Endothelial cell of umbilical vein (primary cell): ENCODE data around the gene TOP3B. TPM values are rescaled to one million over a fixed set of nuclear protein-coding genes. Genes with fewer than 3 reads are reported as not detected.

Experiments
- BruUV-seq: library from RNA; stranded (reverse); fragments of 400-500 nt; replicated peaks from 2 replicates; lab custom pipeline; 2021; lab: Mats Ljungman, UMichigan
- CTCF ChIA-PET: fragments of 300-600, 350-600 bp; sonication (Branson Sonifier 250); formaldehyde crosslinking; loops from one replicate; lab custom pipeline; 2021; ENCODE audit warnings: antibody characterized with exemption, inconsistent platforms; lab: Charles Lee
- POLR2A ChIA-PET: fragments of 300-600, 350-600 bp; sonication (Branson Sonifier 250); formaldehyde crosslinking; loops from one replicate; lab custom pipeline; 2021; ENCODE audit warnings: antibody characterized with exemption, inconsistent platforms; lab: Charles Lee
- DNase-seq: peaks from one replicate; pipeline ENCODE4 v3.0.0-alpha.2; 2011; ENCODE audit warnings: low read depth, low spot score
- FAIRE-seq: peaks from 2 replicates; lab custom pipeline; 2011; peaks lifted over from hg19 to GRCh38; lab: Jason Lieb, UNC
- H2AFZ ChIP-seq: 2 replicates; pipeline ENCODE4 v1.6.0; 2012; ENCODE audit warnings: low read depth, low read length, control low read depth, inconsistent platforms
- H3K27ac ChIP-seq: 2 replicates; pipeline ENCODE4 v1.5.1; 2011; ENCODE audit warnings: low read depth, mild to moderate bottlenecking, control low read depth, low read length, moderate library complexity; ENCODE audit not compliant: insufficient read depth
- H3K27me3 ChIP-seq, 2 experiments: 2 replicates each; pipeline versions ENCODE4 v1.6.0 to v1.6.1; 2011; ENCODE audit warnings: low read length in 2 of 2, mixed read lengths in 1 of 2; ENCODE audit not compliant: control insufficient read depth in 2 of 2, insufficient read depth in 2 of 2
- H3K36me3 ChIP-seq, 2 experiments: 2 replicates in 1 of 2; 3 replicates in 1 of 2; pipeline ENCODE4 v1.5.1; 2011; ENCODE audit warnings: low read length in 2 of 2, mild to moderate bottlenecking in 1 of 2, moderate library complexity in 1 of 2; ENCODE audit not compliant: control insufficient read depth in 2 of 2, insufficient read depth in 2 of 2; ENCODE audit errors: extremely low read depth in 1 of 2
- H3K4me1 ChIP-seq: 3 replicates; pipeline ENCODE4 v1.5.1; 2011; ENCODE audit warnings: mild to moderate bottlenecking, low read length; ENCODE audit not compliant: control insufficient read depth, insufficient read depth; ENCODE audit errors: extremely low read depth
- H3K4me2 ChIP-seq: 2 replicates; pipeline ENCODE4 v1.6.1; 2011; ENCODE audit warnings: low read length, control low read depth, mixed read lengths; ENCODE audit not compliant: insufficient read depth
- H3K4me3 ChIP-seq, 3 experiments: fragments of 200-600 bp in 1 of 3; sonication (generic), shearing (Covaris generic) in 1 of 3; replicated peaks in 1 of 3; 2 replicates each; pipeline ENCODE4 v1.5.1; 2011 to 2016; ENCODE audit warnings: control low read depth in 3 of 3, low read length in 3 of 3, mild to moderate bottlenecking in 2 of 3, inconsistent platforms in 1 of 3, low read depth in 1 of 3, moderate library complexity in 1 of 3; ENCODE audit not compliant: insufficient read depth in 1 of 3
- H3K79me2 ChIP-seq: 2 replicates; pipeline ENCODE4 v1.6.0; 2012; ENCODE audit warnings: low read length, inconsistent platforms; ENCODE audit not compliant: control insufficient read depth, insufficient read depth
- H3K9ac ChIP-seq: replicated peaks from 2 replicates; pipeline ENCODE3; 2011; ENCODE audit warnings: low read length, control low read depth; ENCODE audit not compliant: insufficient read depth; ENCODE audit errors: extremely low read depth
- H3K9me1 ChIP-seq: replicated peaks from 3 replicates; pipeline ENCODE4 v1.6.0; 2011; ENCODE audit warnings: mild to moderate bottlenecking, low read length; ENCODE audit not compliant: control insufficient read depth, insufficient read depth; ENCODE audit errors: extremely low read depth
- H3K9me3 ChIP-seq: replicated peaks from 2 replicates; pipeline ENCODE4 v1.5.1; 2012; ENCODE audit warnings: low read length, inconsistent platforms; ENCODE audit not compliant: control insufficient read depth, insufficient read depth
- H4K20me1 ChIP-seq: replicated peaks from 2 replicates; pipeline ENCODE3; 2011; ENCODE audit warnings: mild to moderate bottlenecking, low read length; ENCODE audit not compliant: control insufficient read depth, insufficient read depth; ENCODE audit errors: extremely low read depth
- EZH2 ChIP-seq: IDR thresholded peaks from 2 replicates; pipeline ENCODE4 v1.6.1; 2012; ENCODE audit warnings: borderline replicate concordance, low read depth, mild to moderate bottlenecking, moderate library complexity, low read length, inconsistent platforms; ENCODE audit not compliant: severe bottlenecking
- FOS ChIP-seq: IDR thresholded peaks from 2 replicates; pipeline ENCODE4 v1.6.1; 2011; ENCODE audit warnings: mild to moderate bottlenecking, low read length, moderate library complexity, borderline replicate concordance; ENCODE audit not compliant: insufficient read depth
- GATA2 ChIP-seq: IDR thresholded peaks from 2 replicates; pipeline ENCODE4 v1.7.0; 2011; ENCODE audit warnings: low read depth, mild to moderate bottlenecking, moderate library complexity, mixed read lengths, low read length; ENCODE audit not compliant: insufficient read length, insufficient read depth
- JUN ChIP-seq: IDR thresholded peaks from 2 replicates; pipeline ENCODE4 v1.6.1; 2011; ENCODE audit warnings: borderline replicate concordance, low read depth; ENCODE audit not compliant: insufficient read length, insufficient read depth
- MYC ChIP-seq: IDR thresholded peaks from one replicate; pipeline ENCODE4 v1.6.1; 2011; ENCODE audit warnings: mild to moderate bottlenecking, low read depth, low read length
- POLR2A ChIP-seq: IDR thresholded peaks from 2 replicates; pipeline ENCODE4 v1.6.1; 2012; ENCODE audit warnings: low read depth, mild to moderate bottlenecking, control low read depth, low read length
- POLR2AphosphoS5 ChIP-seq: IDR thresholded peaks from 2 replicates; pipeline ENCODE4 v1.6.1; 2012; ENCODE audit warnings: low read depth, mild to moderate bottlenecking, control low read depth, low read length, moderate library complexity; ENCODE audit not compliant: insufficient read depth
- dilution Hi-C: fragments of 300-500 bp; cut with MboI; formaldehyde crosslinking; loops from one replicate; pipeline ENCODE4 v1.15.0; 2019; ENCODE audit warnings: low sequenced_read_pairs; ENCODE audit not compliant: extremely low pct_ligation_motif_present
- intact Hi-C: fragments of 100-400 bp; cut with micrococcal nuclease; formaldehyde crosslinking; loops from one replicate; pipeline ENCODE4 v1.10.0; 2022
- polyA plus RNA-seq, 4 experiments: library from polyadenylated mRNA; depleted of rRNA in 3 of 4; stranded (reverse) in 3 of 4; unstranded in 1 of 4; fragments of >200 nt; gene quantifications; 2 replicates each; pipeline versions ENCODE4 v1.2.1 to v1.2.3, GENCODE V29; 2011 to 2012; ENCODE audit warnings: missing spikeins in 1 of 4
- total RNA-seq: library from RNA; stranded (reverse); gene quantifications from 2 replicates; pipeline ENCODE4 v1.2.3, GENCODE V29; 2021
- TF ChIP-seq, protein P1 (sequence below): IDR thresholded peaks from 2 replicates; pipeline ENCODE4 v1.6.1; 2011; ENCODE audit not compliant: insufficient read depth, insufficient read length
- TF ChIP-seq, protein P2 (sequence below), 2 donors: IDR thresholded peaks; 1 replicate in 1 of 2; 2 replicates in 1 of 2; pipeline ENCODE4 v1.5.1; 2011; ENCODE audit warnings: low read length in 2 of 2, mild to moderate bottlenecking in 2 of 2, moderate library complexity in 2 of 2, control low read depth in 1 of 2, inconsistent platforms in 1 of 2, low read depth in 1 of 2; ENCODE audit not compliant: insufficient read depth in 1 of 2; ENCODE audit errors: extremely low read depth in 1 of 2

The TOP3B gene
- total and polyA plus RNA-seq, 2 donors (not counting 3 experiments of a cell fraction or from before 2014, with no cell fraction given), result 25.2 to 56.5 TPM

DNA sequence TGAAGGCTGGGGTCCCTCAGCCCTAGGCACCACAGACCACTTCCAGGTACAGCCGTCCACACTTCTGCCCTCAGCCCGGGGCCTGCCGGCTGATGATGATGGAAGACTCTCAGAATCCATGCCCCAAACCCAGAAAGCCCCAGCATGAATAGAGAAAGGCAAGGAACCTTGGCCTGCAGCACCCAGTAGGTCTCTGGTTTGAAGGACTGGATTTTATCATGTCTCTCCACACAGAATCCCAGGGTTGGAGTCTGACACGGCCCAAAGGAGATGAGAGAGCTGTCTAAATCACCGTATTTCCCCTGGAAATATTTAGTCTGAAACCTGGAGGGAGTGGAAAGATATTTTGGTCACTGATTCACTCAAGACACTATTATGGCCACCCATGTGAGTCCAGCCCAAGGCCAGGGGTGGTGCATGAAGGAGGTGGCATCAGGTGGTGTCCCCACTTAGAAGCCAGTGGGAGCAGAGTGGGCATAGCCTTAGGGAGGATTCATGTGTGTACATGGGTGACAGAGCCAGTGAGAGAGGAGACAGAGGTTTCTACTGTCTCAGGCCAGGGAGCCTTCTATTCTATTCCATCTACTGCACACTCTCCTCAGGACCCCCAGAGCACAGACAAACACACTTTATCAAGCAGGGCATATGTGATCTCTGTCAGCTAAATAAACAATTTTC, 14.0 kb downstream of the TOP3B start:
- Histone ChIP-seq H3K9me3 (no peaks in the 10 kb centered on the region), H3K36me3 (peaks cover 32 to 56% of the 10 kb centered on the region in 2 experiments), H3K4me1 (no peaks in the 10 kb centered on the region), H2AFZ (no peak overlapping the region), H3K27me3 (no peaks in the 10 kb centered on the region), H3K9ac (no peak overlapping the region), H3K79me2 (no peaks in the 10 kb centered on the region), H3K4me3 (no peak overlapping the region), H4K20me1 (no peaks in the 10 kb centered on the region), H3K9me1 (no peaks in the 10 kb centered on the region), H3K4me2 (no peak overlapping the region), H3K27ac (no peak overlapping the region)
- no peak for DNase-seq
- no peak for FAIRE-seq
- ChIA-PET POLR2A (no interaction called here), CTCF (interaction anchor here (2.6 kb wide), 1 partner anchor 16 kb away, joined by 9 read pairs; the partner anchor contains the start of gene PPM1F)
- TF ChIP-seq, protein P1, sequence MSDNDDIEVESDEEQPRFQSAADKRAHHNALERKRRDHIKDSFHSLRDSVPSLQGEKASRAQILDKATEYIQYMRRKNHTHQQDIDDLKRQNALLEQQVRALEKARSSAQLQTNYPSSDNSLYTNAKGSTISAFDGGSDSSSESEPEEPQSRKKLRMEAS, result no peak
- TF ChIP-seq MYC, result no peak
- no peak for TF ChIP-seq EZH2
- TF ChIP-seq POLR2AphosphoS5, result no peak
- intact Hi-C loops (no loop called here), dilution Hi-C loops (no loop called here)
- no TSS peak for BruUV-seq

DNA sequence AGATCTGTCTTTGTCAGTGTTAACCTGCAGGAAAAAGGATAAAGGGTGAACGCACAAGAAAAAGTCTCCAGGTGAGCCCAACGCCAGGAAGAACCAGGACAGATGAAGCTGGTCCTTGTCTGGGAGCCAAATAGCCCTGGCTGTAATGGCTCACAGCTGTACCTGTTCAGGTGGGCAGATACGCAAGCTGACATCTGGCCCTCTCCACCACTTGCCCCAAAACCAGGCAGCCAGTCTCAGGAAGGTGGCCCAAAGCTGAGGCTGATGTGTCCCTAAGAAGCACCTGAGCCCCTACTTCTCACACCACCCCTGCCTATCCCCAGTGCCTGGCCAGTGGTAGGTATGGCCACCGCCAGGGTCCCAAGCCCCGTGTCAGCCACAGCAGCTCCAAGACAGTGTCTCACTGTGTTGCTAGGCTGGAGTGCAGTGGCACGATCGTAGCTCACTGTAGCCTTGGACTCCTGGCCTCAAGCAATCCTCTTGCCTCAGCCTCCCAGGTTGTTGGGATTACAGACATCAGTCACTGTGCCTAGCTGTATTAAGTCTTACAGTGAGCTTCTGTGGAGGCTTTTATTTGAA, 14.8 kb downstream of the TOP3B start:
- dilution Hi-C loops, result no loop called here
- ChIA-PET POLR2A (interaction anchor here (0.6 kb wide), 1 partner anchor 396 kb away, joined by 5 read pairs; no protein-coding TSS in a partner anchor), CTCF (interaction anchor here (1.2 to 2.6 kb wide), 2 partner anchors 15 to 30 kb away, joined by 4 to 9 read pairs; partner anchors contain the start of gene PPM1F)
- peaks cover 34 to 56% of the 10 kb centered on the region in 2 experiments for H3K36me3 ChIP-seq
- H3K4me1 ChIP-seq, result no peaks in the 10 kb centered on the region
- no peak overlapping the region for H3K4me2 ChIP-seq
- intact Hi-C loops, result no loop called here
- no peak for DNase-seq
- no peak overlapping the region for H3K9ac ChIP-seq
- no peaks in the 10 kb centered on the region for H3K79me2 ChIP-seq
- H2AFZ ChIP-seq, result no peak overlapping the region
- no peak overlapping the region for H3K27ac ChIP-seq
- no peak for TF ChIP-seq EZH2
- TF ChIP-seq, protein P2, sequence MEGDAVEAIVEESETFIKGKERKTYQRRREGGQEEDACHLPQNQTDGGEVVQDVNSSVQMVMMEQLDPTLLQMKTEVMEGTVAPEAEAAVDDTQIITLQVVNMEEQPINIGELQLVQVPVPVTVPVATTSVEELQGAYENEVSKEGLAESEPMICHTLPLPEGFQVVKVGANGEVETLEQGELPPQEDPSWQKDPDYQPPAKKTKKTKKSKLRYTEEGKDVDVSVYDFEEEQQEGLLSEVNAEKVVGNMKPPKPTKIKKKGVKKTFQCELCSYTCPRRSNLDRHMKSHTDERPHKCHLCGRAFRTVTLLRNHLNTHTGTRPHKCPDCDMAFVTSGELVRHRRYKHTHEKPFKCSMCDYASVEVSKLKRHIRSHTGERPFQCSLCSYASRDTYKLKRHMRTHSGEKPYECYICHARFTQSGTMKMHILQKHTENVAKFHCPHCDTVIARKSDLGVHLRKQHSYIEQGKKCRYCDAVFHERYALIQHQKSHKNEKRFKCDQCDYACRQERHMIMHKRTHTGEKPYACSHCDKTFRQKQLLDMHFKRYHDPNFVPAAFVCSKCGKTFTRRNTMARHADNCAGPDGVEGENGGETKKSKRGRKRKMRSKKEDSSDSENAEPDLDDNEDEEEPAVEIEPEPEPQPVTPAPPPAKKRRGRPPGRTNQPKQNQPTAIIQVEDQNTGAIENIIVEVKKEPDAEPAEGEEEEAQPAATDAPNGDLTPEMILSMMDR (IDR thresholded peaks at IDR 0.05; ENCODE audit: extremely low read depth in 1 of 2, insufficient read depth in 1 of 2, low read depth in 1 of 2, low read length in 2 of 2), result no peak
- no peak for TF ChIP-seq POLR2A
- no peak for TF ChIP-seq MYC
- no peak for TF ChIP-seq JUN
- no peak for TF ChIP-seq GATA2
- no peak for TF ChIP-seq FOS
- TF ChIP-seq, protein P1, result no peak
- no peak for TF ChIP-seq POLR2AphosphoS5
- FAIRE-seq, result no peak
- H3K9me3 ChIP-seq, result no peaks in the 10 kb centered on the region
- no peaks in the 10 kb centered on the region for H4K20me1 ChIP-seq
- no TSS peak for BruUV-seq
- no peak overlapping the region for H3K4me3 ChIP-seq
- H3K9me1 ChIP-seq, result no peaks in the 10 kb centered on the region
- H3K27me3 ChIP-seq, result no peaks in the 10 kb centered on the region
